ENCODE measurements around the gene MBP.

The MBP gene

GRCh38 chr18:77132369-77133050 is at the start of gene MBP:
Gene MBP, minus strand, starts transcription at chr18:77132783. Its CDS starts 27,522 bp downstream, at chr18:77105261.
- peak; percentile 65 for DNase-seq (ENCODE audit: low read depth)

GRCh38 chr18:77181950-77182707 is 49.5 kb upstream of the MBP start:
- DNase-seq (ENCODE audit: low read depth), result no peak

GRCh38 chr18:77178559-77178958 is 46.0 kb upstream of the MBP start:
- no peak for DNase-seq (ENCODE audit: low read depth)

- DNase-seq (ENCODE audit: low read depth), result no peak
These were observed 44.4 kb upstream of the MBP start for GRCh38 chr18:77177009-77177408.

- no peak for DNase-seq (ENCODE audit: low read depth)
These were observed 40.9 kb upstream of the MBP start for GRCh38 chr18:77173275-77174030.

- DNase-seq (ENCODE audit: low read depth), result no peak
These were observed 38.4 kb upstream of the MBP start for GRCh38 chr18:77170890-77171410.

GRCh38 chr18:77168811-77169311 is 36.3 kb upstream of the MBP start:
- DNase-seq (ENCODE audit: low read depth), result no peak

GRCh38 chr18:77167251-77167650 is 34.7 kb upstream of the MBP start:
- DNase-seq (ENCODE audit: low read depth), result no peak

GRCh38 chr18:77166523-77166922 is 33.9 kb upstream of the MBP start:
- no peak for DNase-seq (ENCODE audit: low read depth)

- DNase-seq (ENCODE audit: low read depth), result no peak
These were observed 33.1 kb upstream of the MBP start for GRCh38 chr18:77165503-77166188.

- DNase-seq (ENCODE audit: low read depth), result no peak
These were observed 32.3 kb upstream of the MBP start for GRCh38 chr18:77164763-77165485.

GRCh38 chr18:77164026-77164425 is 31.4 kb upstream of the MBP start:
- no peak for DNase-seq (ENCODE audit: low read depth)

GRCh38 chr18:77162580-77162979 is 30.0 kb upstream of the MBP start:
- no peak for DNase-seq (ENCODE audit: low read depth)

- no peak for DNase-seq (ENCODE audit: low read depth)
These were observed 29.4 kb upstream of the MBP start for GRCh38 chr18:77161961-77162360.

GRCh38 chr18:77161383-77161782 is 28.8 kb upstream of the MBP start:
- DNase-seq (ENCODE audit: low read depth), result no peak

- DNase-seq (ENCODE audit: low read depth), result no peak
These were observed 27.9 kb upstream of the MBP start for GRCh38 chr18:77160515-77160914.

- no peak for DNase-seq (ENCODE audit: low read depth)
These were observed 24.7 kb upstream of the MBP start for GRCh38 chr18:77157312-77157711.

GRCh38 chr18:77155031-77155430 is 22.4 kb upstream of the MBP start:
- no peak for DNase-seq (ENCODE audit: low read depth)

- no peak for DNase-seq (ENCODE audit: low read depth)
These were observed 20.8 kb upstream of the MBP start for GRCh38 chr18:77153404-77153803.

- DNase-seq (ENCODE audit: low read depth), result no peak
These were observed 19.4 kb upstream of the MBP start for GRCh38 chr18:77151772-77152520.

All from activated T-helper 1 cell treated with Interleukin-2 at 50 U/mL for 16 hours (primary cell).